ENCODE measurements around the gene ZSWIM6. TPM values are rescaled to one million over a fixed set of nuclear protein-coding genes. Genes with fewer than 3 reads are reported as not detected.

Gene ZSWIM6
- total and polyA plus RNA-seq, 8 donors = 2.9 to 39.3 (median 15.4) TPM

DNA sequence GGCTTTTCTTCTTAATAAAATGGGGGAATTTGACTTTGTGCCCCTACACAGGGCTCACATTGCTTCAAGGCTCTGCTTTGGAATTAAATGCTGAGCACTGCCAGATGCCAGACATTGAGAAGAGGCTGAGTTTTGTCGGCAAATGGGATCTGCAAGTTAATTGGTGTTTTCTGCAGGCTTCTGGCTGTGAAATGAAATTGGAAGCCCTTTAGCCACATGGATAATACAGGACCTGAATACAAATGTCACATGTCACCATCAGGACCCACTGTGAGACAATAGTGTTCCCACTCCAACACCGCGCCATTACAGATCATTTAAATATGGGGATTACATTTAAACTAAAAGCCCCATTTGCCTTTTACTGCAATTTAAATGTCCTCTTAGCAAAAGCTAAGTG, 164.4 kb downstream of the ZSWIM6 start:
- H3K9me3 ChIP-seq = no peaks in the 10 kb centered on the region
- intact Hi-C loops (cut with DNase I; ENCODE audit: low total_unique reads) = no loop called here
- peaks cover 0 to 55% (median 20%) of the 10 kb centered on the region in 4 donors for H3K4me1 ChIP-seq
- H3K27ac ChIP-seq = no peak overlapping the region
- DNase-seq = peak in 1 of 2 donors; percentile 30
- WGBS, 5 donors = 84 to 95% (median 93%) methylated on average over 3 of the region's 3 CpGs
- TF ChIP-seq POLR2AphosphoS5 (IDR thresholded peaks at IDR 0.05) (no peak), EP300 (IDR thresholded peaks at IDR 0.05) (no peak), POLR2A (IDR thresholded peaks at IDR 0.05) (no peak)
- TF ChIP-seq, protein P1, sequence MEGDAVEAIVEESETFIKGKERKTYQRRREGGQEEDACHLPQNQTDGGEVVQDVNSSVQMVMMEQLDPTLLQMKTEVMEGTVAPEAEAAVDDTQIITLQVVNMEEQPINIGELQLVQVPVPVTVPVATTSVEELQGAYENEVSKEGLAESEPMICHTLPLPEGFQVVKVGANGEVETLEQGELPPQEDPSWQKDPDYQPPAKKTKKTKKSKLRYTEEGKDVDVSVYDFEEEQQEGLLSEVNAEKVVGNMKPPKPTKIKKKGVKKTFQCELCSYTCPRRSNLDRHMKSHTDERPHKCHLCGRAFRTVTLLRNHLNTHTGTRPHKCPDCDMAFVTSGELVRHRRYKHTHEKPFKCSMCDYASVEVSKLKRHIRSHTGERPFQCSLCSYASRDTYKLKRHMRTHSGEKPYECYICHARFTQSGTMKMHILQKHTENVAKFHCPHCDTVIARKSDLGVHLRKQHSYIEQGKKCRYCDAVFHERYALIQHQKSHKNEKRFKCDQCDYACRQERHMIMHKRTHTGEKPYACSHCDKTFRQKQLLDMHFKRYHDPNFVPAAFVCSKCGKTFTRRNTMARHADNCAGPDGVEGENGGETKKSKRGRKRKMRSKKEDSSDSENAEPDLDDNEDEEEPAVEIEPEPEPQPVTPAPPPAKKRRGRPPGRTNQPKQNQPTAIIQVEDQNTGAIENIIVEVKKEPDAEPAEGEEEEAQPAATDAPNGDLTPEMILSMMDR (IDR thresholded peaks at IDR 0.05) = no peak
- no peak overlapping the region for H3K4me3 ChIP-seq
- peaks cover 0 to 20% (median 3%) of the 10 kb centered on the region in 4 donors for H3K36me3 ChIP-seq
- H3K27me3 ChIP-seq = no peaks in the 10 kb centered on the region

DNA sequence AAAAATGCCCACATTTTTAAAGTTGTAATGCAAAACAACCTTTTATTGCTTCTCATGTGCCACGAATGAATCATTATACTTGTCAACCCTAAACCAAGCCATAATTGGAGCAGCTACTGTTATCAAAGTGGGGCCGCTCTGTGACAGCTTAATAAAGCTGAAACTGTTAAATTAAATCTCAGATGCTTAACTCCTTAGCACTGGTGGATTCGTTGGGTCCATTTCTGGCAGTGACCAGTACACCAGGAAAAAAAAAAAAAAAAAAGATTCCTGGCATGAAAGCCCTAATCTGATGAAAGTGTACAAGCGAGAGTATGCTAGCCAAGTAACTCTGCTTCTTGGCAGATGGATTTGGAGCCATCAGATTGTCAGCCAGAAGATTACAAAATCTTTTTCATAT, 164.8 kb downstream of the ZSWIM6 start:
- peak in 1 of 2 donors; percentile 12 for DNase-seq
- intact Hi-C loops (cut with DNase I; ENCODE audit: low total_unique reads) = no loop called here
- no peak overlapping the region for H3K4me3 ChIP-seq
- H3K9me3 ChIP-seq = no peaks in the 10 kb centered on the region
- H3K4me1 ChIP-seq = peaks cover 0 to 55% (median 21%) of the 10 kb centered on the region in 4 donors
- no peak for TF ChIP-seq POLR2AphosphoS5 (IDR thresholded peaks at IDR 0.05)
- TF ChIP-seq, protein P1 (IDR thresholded peaks at IDR 0.05) = no peak
- TF ChIP-seq POLR2A (IDR thresholded peaks at IDR 0.05) = no peak
- no peak for TF ChIP-seq EP300 (IDR thresholded peaks at IDR 0.05)
- H3K27ac ChIP-seq = no peak overlapping the region
- H3K27me3 ChIP-seq = no peaks in the 10 kb centered on the region
- peaks cover 0 to 20% (median 4%) of the 10 kb centered on the region in 4 donors for H3K36me3 ChIP-seq
- WGBS, 5 donors = 42 to 59% (median 53%) methylated on average over 4 of the region's 4 CpGs

DNA sequence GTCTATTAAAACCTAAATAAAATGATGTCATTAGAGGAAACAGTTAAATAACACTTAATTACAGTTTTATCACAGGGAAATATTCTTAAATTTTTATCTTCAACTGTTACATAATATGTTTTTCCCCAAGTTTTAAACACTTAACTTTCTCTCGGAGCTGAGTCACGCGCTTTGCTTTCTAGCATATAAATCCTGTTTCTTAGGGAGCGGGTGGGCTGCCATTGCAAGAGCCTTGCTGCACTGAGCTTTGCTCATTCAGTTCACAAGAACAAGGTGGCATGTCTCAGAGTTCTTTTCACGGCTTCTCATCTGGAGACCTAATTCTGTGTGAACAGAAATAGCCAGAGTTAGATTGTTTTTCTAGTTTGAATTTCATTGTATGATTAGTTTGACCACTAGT, 166.1 kb downstream of the ZSWIM6 start:
- no peak for DNase-seq

DNA sequence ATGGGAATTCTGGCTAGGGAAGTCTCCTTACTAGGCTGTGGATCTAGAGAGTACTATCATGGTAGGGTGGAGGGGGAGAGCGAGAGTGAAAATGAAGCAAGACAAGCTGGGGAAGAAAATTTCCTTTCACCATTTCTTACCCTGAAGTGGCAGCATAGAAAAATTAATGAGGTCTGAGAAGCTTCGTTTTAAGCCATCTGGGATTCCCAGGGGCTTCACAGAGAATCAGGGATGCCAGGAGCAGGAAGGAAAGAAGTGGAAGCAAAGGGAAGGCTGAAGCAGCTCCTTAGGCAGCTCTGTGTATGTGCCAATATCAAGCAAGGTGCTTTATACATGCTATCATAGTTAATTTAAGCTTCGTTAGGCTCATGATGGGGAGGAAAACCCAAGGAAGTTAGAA, 169.9 kb downstream of the ZSWIM6 start:
- TF ChIP-seq POLR2AphosphoS5 (IDR thresholded peaks at IDR 0.05) = no peak
- TF ChIP-seq EP300 (IDR thresholded peaks at IDR 0.05) = no peak
- no peak for TF ChIP-seq POLR2A (IDR thresholded peaks at IDR 0.05)
- TF ChIP-seq, protein P1 (IDR thresholded peaks at IDR 0.05) = no peak
- peaks cover 0 to 4% (median 0%) of the 10 kb centered on the region in 4 donors for H3K36me3 ChIP-seq
- H3K9me3 ChIP-seq = no peaks in the 10 kb centered on the region
- H3K4me1 ChIP-seq = peaks cover 0 to 35% (median 14%) of the 10 kb centered on the region in 4 donors
- 84 to 90% (median 87%) methylated on average over 3 of the region's 3 CpGs for WGBS, 5 donors
- no peaks in the 10 kb centered on the region for H3K27me3 ChIP-seq
- no peak overlapping the region for H3K4me3 ChIP-seq
- DNase-seq = no peak
- intact Hi-C loops (cut with DNase I; ENCODE audit: low total_unique reads) = no loop called here
- H3K27ac ChIP-seq = no peak overlapping the region

More for the DNA sequence above, 166.1 kb downstream of the ZSWIM6 start:
- Histone ChIP-seq H3K27me3 (no peaks in the 10 kb centered on the region), H3K36me3 (peaks cover 0 to 20% (median 5%) of the 10 kb centered on the region in 4 donors), H3K4me3 (no peak overlapping the region), H3K9me3 (no peaks in the 10 kb centered on the region), H3K4me1 (peaks cover 0 to 49% (median 21%) of the 10 kb centered on the region in 4 donors), H3K27ac (no peak overlapping the region)
- intact Hi-C loops (cut with DNase I; ENCODE audit: low total_unique reads) = no loop called here
- WGBS, 5 donors = 91 to 97% (median 95%) methylated on average over 5 of the region's 5 CpGs
- TF ChIP-seq, protein P1 (IDR thresholded peaks at IDR 0.05) = no peak
- TF ChIP-seq POLR2AphosphoS5 (IDR thresholded peaks at IDR 0.05) (no peak), POLR2A (IDR thresholded peaks at IDR 0.05) (no peak), EP300 (IDR thresholded peaks at IDR 0.05) (no peak)

All from stomach (tissue), 9 donors.